Activated CD4-positive, alpha-beta T cell treated with anti-CD3 and anti-CD28 coated beads for 24 hours (primary cell): Measurements from ENCODE around the gene PIK3CB.

Experiments
- DNase-seq, 2 donors: peaks; one replicate each; pipeline ENCODE4 v3.0.0-alpha.2; 2020; ENCODE audit warnings: low read depth in 2 of 2

Gene PIK3CB

GRCh38 chr3:138834596-138835396, at the start of gene PIK3CB:
Gene PIK3CB, minus strand, starts transcription at chr3:138834928. Its CDS starts 75,585 bp downstream, at chr3:138759343.
- peak; percentile 77 to 83 for DNase-seq

GRCh38 chr3:138881233-138881632, 46.5 kb upstream of the PIK3CB start:
- DNase-seq: no peak

- no peak for DNase-seq
Observed at GRCh38 chr3:138879541-138880380, 45.0 kb upstream of the PIK3CB start.

- no peak for DNase-seq
Observed at GRCh38 chr3:138877226-138877625, 42.5 kb upstream of the PIK3CB start.

GRCh38 chr3:138875754-138876664, 41.3 kb upstream of the PIK3CB start:
- DNase-seq: no peak

GRCh38 chr3:138875096-138875753, 40.5 kb upstream of the PIK3CB start:
- DNase-seq: no peak

GRCh38 chr3:138873471-138874278, 38.9 kb upstream of the PIK3CB start:
- no peak for DNase-seq

GRCh38 chr3:138872632-138873031, 37.9 kb upstream of the PIK3CB start:
- DNase-seq: no peak

GRCh38 chr3:138867996-138868395, 33.3 kb upstream of the PIK3CB start:
- DNase-seq: no peak

- no peak for DNase-seq
Observed at GRCh38 chr3:138863776-138864113, 29.0 kb upstream of the PIK3CB start.

- no peak for DNase-seq
Observed at GRCh38 chr3:138862924-138863775, 28.4 kb upstream of the PIK3CB start.

GRCh38 chr3:138862531-138862923, 27.8 kb upstream of the PIK3CB start:
- DNase-seq: no peak

GRCh38 chr3:138861798-138862197, 27.1 kb upstream of the PIK3CB start:
- no peak for DNase-seq

- DNase-seq: no peak
Observed at GRCh38 chr3:138856799-138857198, 22.1 kb upstream of the PIK3CB start.

GRCh38 chr3:138854940-138855339, 20.2 kb upstream of the PIK3CB start:
- no peak for DNase-seq

GRCh38 chr3:138854204-138854603, 19.5 kb upstream of the PIK3CB start:
- DNase-seq: no peak

- DNase-seq: no peak
Observed at GRCh38 chr3:138850151-138850550, 15.4 kb upstream of the PIK3CB start.

GRCh38 chr3:138849222-138849940, 14.7 kb upstream of the PIK3CB start:
- DNase-seq: no peak

GRCh38 chr3:138848696-138849095, 14.0 kb upstream of the PIK3CB start:
- DNase-seq: no peak
